H1 (cell line): ENCODE results near the gene DCX. TPM values are rescaled to one million over a fixed set of nuclear protein-coding genes. Genes with fewer than 3 reads are reported as not detected.

ENCODE experiments used
- CTCF ChIA-PET: fragments of 300-600 bp; sonication (Branson Sonifier 250); formaldehyde crosslinking; loops from one replicate; lab custom pipeline; 2021; ENCODE audit not compliant: partially characterized antibody; lab: Charles Lee
- POLR2A ChIA-PET: fragments of 300-600 bp; sonication (Branson Sonifier 250); formaldehyde crosslinking; loops from one replicate; lab custom pipeline; 2021; ENCODE audit warnings: inconsistent platforms; ENCODE audit not compliant: partially characterized antibody; lab: Charles Lee
- DNase-seq, 2 experiments: peaks; one replicate each; pipeline versions ENCODE4 v3.0.0 to v3.0.0-alpha.2; 2010 to 2022; ENCODE audit warnings: low spot score in 2 of 2, low read depth in 1 of 2, mixed read lengths in 1 of 2
- FAIRE-seq: peaks from 2 replicates; lab custom pipeline; 2011; peaks lifted over from hg19 to GRCh38; lab: Jason Lieb, UNC
- H2AFZ ChIP-seq: 2 replicates; pipeline ENCODE4 v1.8.1; 2012; ENCODE audit warnings: low read length, inconsistent platforms
- H2AK5ac ChIP-seq: 2 replicates; pipeline ENCODE4 v1.6.1; 2013; ENCODE audit warnings: low read depth, low read length
- H2BK120ac ChIP-seq: replicated peaks from 2 replicates; pipeline ENCODE3; 2013; ENCODE audit warnings: low read depth, low read length, inconsistent platforms
- H2BK12ac ChIP-seq: 2 replicates; pipeline ENCODE4 v1.6.1; 2013; ENCODE audit warnings: low read depth, low read length
- H2BK15ac ChIP-seq: 2 replicates; pipeline ENCODE4 v1.6.1; 2013; ENCODE audit warnings: low read length
- H2BK20ac ChIP-seq: 2 replicates; pipeline ENCODE4 v1.6.1; 2013; ENCODE audit warnings: low read length
- H2BK5ac ChIP-seq: 2 replicates; pipeline ENCODE4 v1.6.1; 2013; ENCODE audit warnings: low read depth, low read length
- H3K14ac ChIP-seq: 2 replicates; pipeline ENCODE4 v1.6.1; 2013; ENCODE audit warnings: inconsistent platforms; ENCODE audit not compliant: insufficient read length
- H3K18ac ChIP-seq: 2 replicates; pipeline ENCODE4 v1.6.1; 2013; ENCODE audit warnings: low read length; ENCODE audit errors: extremely low read depth
- H3K23ac ChIP-seq: 2 replicates; pipeline ENCODE4 v1.6.1; 2013; ENCODE audit warnings: inconsistent platforms; ENCODE audit not compliant: insufficient read length
- H3K23me2 ChIP-seq: 2 replicates; pipeline ENCODE4 v1.6.1; 2013; ENCODE audit warnings: low read depth, low read length
- H3K27ac ChIP-seq: 2 replicates; pipeline ENCODE4 v1.6.1; 2011; ENCODE audit warnings: low read depth, low read length, inconsistent platforms
- H3K27me3 ChIP-seq, 4 experiments: replicated peaks in 1 of 4; 1 replicate in 1 of 4; 2 replicates in 3 of 4; pipeline versions ENCODE4 v1.6.1 to v1.8.1; 2011 to 2013; ENCODE audit warnings: low read length in 3 of 4, mild to moderate bottlenecking in 3 of 4, inconsistent platforms in 2 of 4, mixed read lengths in 2 of 4, moderate library complexity in 1 of 4; ENCODE audit not compliant: control insufficient read depth in 3 of 4, insufficient read depth in 3 of 4; ENCODE audit errors: extremely low read depth in 1 of 4
- H3K36me3 ChIP-seq, 4 experiments: 2 replicates each; pipeline versions ENCODE4 v1.6.1 to v1.8.1; 2011 to 2013; ENCODE audit warnings: mild to moderate bottlenecking in 4 of 4, low read length in 3 of 4, moderate library complexity in 2 of 4, control low read depth in 1 of 4, inconsistent platforms in 1 of 4; ENCODE audit not compliant: insufficient read depth in 4 of 4, control insufficient read depth in 2 of 4
- H3K4ac ChIP-seq: replicated peaks from 2 replicates; pipeline ENCODE3; 2013; ENCODE audit warnings: low read length, low read depth, mixed read lengths, inconsistent platforms; ENCODE audit not compliant: insufficient read length
- H3K4me1 ChIP-seq, 4 experiments: replicated peaks in 1 of 4; 1 replicate in 1 of 4; 2 replicates in 3 of 4; pipeline versions ENCODE4 v1.6.1 to v1.8.1; 2011 to 2013; ENCODE audit warnings: low read length in 3 of 4, inconsistent platforms in 2 of 4, mixed read lengths in 1 of 4; ENCODE audit not compliant: insufficient read depth in 4 of 4, control insufficient read depth in 3 of 4
- H3K4me2 ChIP-seq, 2 experiments: 2 replicates each; pipeline versions ENCODE4 v1.6.1 to v1.8.1; 2011 to 2013; ENCODE audit warnings: low read depth in 2 of 2, low read length in 2 of 2, control low read depth in 1 of 2, inconsistent platforms in 1 of 2, mild to moderate bottlenecking in 1 of 2; ENCODE audit not compliant: insufficient read depth in 1 of 2
- H3K4me3 ChIP-seq, 4 experiments: fragments of 200-600, 300-600 bp in 1 of 4; sonication (generic), shearing (Covaris generic), sonication (Bioruptor Twin) in 1 of 4; 2 replicates each; pipeline versions ENCODE4 v1.5.1 to v1.8.1; 2011 to 2016; ENCODE audit warnings: low read length in 4 of 4, low read depth in 3 of 4, control low read depth in 2 of 4, inconsistent platforms in 2 of 4, mild to moderate bottlenecking in 2 of 4, mixed read lengths in 1 of 4, moderate library complexity in 1 of 4; ENCODE audit not compliant: insufficient read depth in 2 of 4; ENCODE audit errors: extremely low read depth in 1 of 4
- H3K56ac ChIP-seq: replicated peaks from 2 replicates; pipeline ENCODE3; 2013; ENCODE audit warnings: low read depth, mild to moderate bottlenecking, mixed read lengths, low read length, inconsistent platforms; ENCODE audit not compliant: insufficient read length
- H3K79me1 ChIP-seq: 2 replicates; pipeline ENCODE4 v1.6.1; 2013; ENCODE audit warnings: low read depth, low read length, control low read depth
- H3K79me2 ChIP-seq, 2 experiments: 2 replicates each; pipeline versions ENCODE4 v1.6.1 to v1.8.1; 2012 to 2013; ENCODE audit warnings: low read length in 2 of 2, mild to moderate bottlenecking in 2 of 2, inconsistent platforms in 1 of 2; ENCODE audit not compliant: insufficient read depth in 2 of 2, control insufficient read depth in 1 of 2
- H3K9ac ChIP-seq, 4 experiments: replicated peaks in 1 of 4; 1 replicate in 1 of 4; 2 replicates in 3 of 4; pipeline versions ENCODE4 v1.6.1 to v1.8.1; 2011 to 2013; ENCODE audit warnings: low read depth in 3 of 4, low read length in 3 of 4, control low read depth in 2 of 4, mild to moderate bottlenecking in 2 of 4, moderate library complexity in 2 of 4, inconsistent platforms in 1 of 4; ENCODE audit errors: extremely low read depth in 1 of 4
- H3K9me3 ChIP-seq, 2 experiments: 2 replicates each; pipeline versions ENCODE4 v1.6.1 to v1.8.1; 2012 to 2013; ENCODE audit warnings: mild to moderate bottlenecking in 2 of 2, moderate library complexity in 2 of 2, control low read depth in 1 of 2, inconsistent platforms in 1 of 2, low read depth in 1 of 2, low read length in 1 of 2, mixed read lengths in 1 of 2; ENCODE audit not compliant: insufficient read depth in 2 of 2
- H4K20me1 ChIP-seq, 2 experiments: replicated peaks in 1 of 2; 2 replicates each; pipeline versions ENCODE3 to v1.8.1; 2011 to 2013; ENCODE audit warnings: inconsistent platforms in 2 of 2, low read length in 2 of 2, mild to moderate bottlenecking in 1 of 2; ENCODE audit not compliant: insufficient read depth in 2 of 2, control insufficient read depth in 1 of 2
- H4K5ac ChIP-seq: 2 replicates; pipeline ENCODE4 v1.6.1; 2013; ENCODE audit warnings: low read length, low read depth, mixed read lengths, inconsistent platforms; ENCODE audit not compliant: insufficient read length
- H4K8ac ChIP-seq: 2 replicates; pipeline ENCODE4 v1.8.0; 2013; ENCODE audit warnings: mild to moderate bottlenecking, moderate library complexity, low read length, inconsistent platforms; ENCODE audit not compliant: insufficient read depth; ENCODE audit errors: extremely low read depth
- H4K91ac ChIP-seq: replicated peaks from 2 replicates; pipeline ENCODE3; 2013; ENCODE audit warnings: low read length, mixed read lengths, inconsistent platforms; ENCODE audit not compliant: insufficient read length
- ASH2L ChIP-seq: fragments of 200-600, 300-600 bp; sonication (generic); IDR thresholded peaks from one replicate; pipeline ENCODE4 v1.7.1; 2017; ENCODE audit warnings: low read length
- BCL11A ChIP-seq, 2 experiments: IDR thresholded peaks; one replicate each; pipeline ENCODE4 v1.6.1; 2011; ENCODE audit warnings: low read depth in 2 of 2, low read length in 2 of 2, mild to moderate bottlenecking in 2 of 2
- CBX5 ChIP-seq: fragments of 300-800, 300-1000 bp; sonication (generic); IDR thresholded peaks from 2 replicates; pipeline ENCODE4 v1.7.1; 2016; ENCODE audit warnings: antibody characterized with exemption, low read length, low read depth
- CREB1 ChIP-seq: IDR thresholded peaks from 2 replicates; pipeline ENCODE4 v1.6.1; 2012; ENCODE audit warnings: inconsistent platforms
- EGR1 ChIP-seq: IDR thresholded peaks from 2 replicates; pipeline ENCODE4 v1.6.1; 2011; ENCODE audit warnings: low read depth, low read length, borderline replicate concordance
- HDAC2 ChIP-seq, 2 experiments: fragments of 300-600 bp in 1 of 2; sonication (generic) in 1 of 2; IDR thresholded peaks; 2 replicates each; pipeline ENCODE4 v1.6.1; 2011 to 2012; ENCODE audit warnings: low read depth in 2 of 2, low read length in 2 of 2, mild to moderate bottlenecking in 2 of 2, moderate library complexity in 2 of 2, borderline replicate concordance in 1 of 2, inconsistent platforms in 1 of 2
- JUN ChIP-seq: IDR thresholded peaks from 2 replicates; pipeline ENCODE4 v1.6.1; 2011; ENCODE audit warnings: low read depth, mild to moderate bottlenecking, improper control_type of control experiment, low read length
- JUND ChIP-seq: IDR thresholded peaks from 2 replicates; pipeline ENCODE4 v1.6.1; 2011; ENCODE audit warnings: mild to moderate bottlenecking, improper control_type of control experiment, low read length
- MAFK ChIP-seq: IDR thresholded peaks from 2 replicates; pipeline ENCODE4 v1.6.1; 2012; ENCODE audit warnings: low read depth, mild to moderate bottlenecking, improper control_type of control experiment, low read length
- NRF1 ChIP-seq: IDR thresholded peaks from 2 replicates; pipeline ENCODE4 v1.6.1; 2011; ENCODE audit warnings: mild to moderate bottlenecking, low read depth, low read length, improper control_type of control experiment
- POLR2A ChIP-seq, 2 experiments: IDR thresholded peaks; 1 replicate in 1 of 2; 2 replicates in 1 of 2; pipeline ENCODE4 v1.6.1; 2011; ENCODE audit warnings: low read depth in 2 of 2, low read length in 2 of 2, mild to moderate bottlenecking in 2 of 2; ENCODE audit errors: control extremely low read depth in 1 of 2
- RFX5 ChIP-seq: IDR thresholded peaks from 2 replicates; pipeline ENCODE4 v1.6.1; 2011; ENCODE audit warnings: low read depth, low read length, improper control_type of control experiment, borderline replicate concordance
- SAP30 ChIP-seq: fragments of 300-600 bp; sonication (generic); IDR thresholded peaks from 2 replicates; pipeline ENCODE4 v1.7.1; 2012; ENCODE audit warnings: low read length, moderate library complexity, mild to moderate bottlenecking, inconsistent platforms; ENCODE audit not compliant: insufficient read depth, insufficient replicate concordance
- SIRT6 ChIP-seq: IDR thresholded peaks from one replicate; pipeline ENCODE4 v1.7.1; 2012; ENCODE audit warnings: low read length, inconsistent platforms
- SP1 ChIP-seq: IDR thresholded peaks from 2 replicates; pipeline ENCODE4 v1.6.1; 2011; ENCODE audit warnings: low read depth, low read length
- SP2 ChIP-seq: IDR thresholded peaks from 2 replicates; pipeline ENCODE4 v1.6.1; 2012; ENCODE audit warnings: mild to moderate bottlenecking, low read length, inconsistent platforms
- SP4 ChIP-seq: IDR thresholded peaks from 2 replicates; pipeline ENCODE4 v1.6.1; 2012; ENCODE audit warnings: low read length, inconsistent platforms
- YY1 ChIP-seq: IDR thresholded peaks from 2 replicates; pipeline ENCODE4 v1.6.1; 2011; ENCODE audit warnings: low read depth, mild to moderate bottlenecking, low read length
- polyA plus RNA-seq, 7 experiments: library from polyadenylated mRNA; depleted of rRNA in 3 of 7; stranded (reverse) in 5 of 7; unstranded in 2 of 7; fragments of >200 nt in 5 of 7; fragments of 200-250 nt in 2 of 7; gene quantifications; 1 replicate in 5 of 7; 2 replicates in 1 of 7; 4 replicates in 1 of 7; pipeline versions ENCODE4 v1.2.1 to v1.2.3, GENCODE V29; 2011 to 2013; ENCODE audit warnings: missing spikeins in 2 of 7, mixed read lengths in 2 of 7
- total RNA-seq: library from RNA; stranded (reverse); fragmentation: NEBNext Ultra II Directional; extraction: Animal tissue kit (Norgen Biotek cat#: 25700); gene quantifications from 2 replicates; pipeline ENCODE4 v1.2.1, GENCODE V29; 2021

DCX gene
- total and polyA plus RNA-seq, 2 of the 8 experiments (the other 6 are each of a cell fraction or from before 2014, with no cell fraction given), result 1.3 to 3.3 TPM

DNA sequence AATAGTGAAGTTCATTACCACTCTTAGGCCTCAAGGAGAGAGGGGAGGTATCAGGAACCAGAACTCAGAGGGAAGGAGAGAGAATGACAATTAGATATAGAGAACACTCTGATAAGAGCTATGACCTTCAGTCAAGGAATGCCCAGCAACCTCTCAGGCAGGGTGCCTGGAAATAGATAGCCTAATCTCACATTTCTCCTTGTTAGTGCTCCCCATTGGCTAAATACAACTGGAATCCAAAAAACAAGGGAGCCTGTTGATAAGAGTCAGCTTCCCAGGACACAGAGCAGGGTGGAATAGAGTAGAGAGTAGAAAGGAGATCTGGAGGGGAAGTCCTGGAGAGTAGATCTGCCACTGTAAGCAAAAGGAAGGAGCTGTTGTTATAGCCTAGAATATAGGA lies 62.1 kb downstream of the DCX start:
- Histone ChIP-seq H2BK5ac (no peak overlapping the region), H4K8ac (no peak overlapping the region), H4K20me1 (no peaks in the 10 kb centered on the region), H3K4me3 (no peak overlapping the region), H3K36me3 (no peaks in the 10 kb centered on the region), H3K79me1 (no peaks in the 10 kb centered on the region), H2BK15ac (no peak overlapping the region), H3K23ac (no peak overlapping the region), H3K4ac (no peak overlapping the region), H2BK20ac (no peak overlapping the region), H3K27ac (no peak overlapping the region), H3K23me2 (no peaks in the 10 kb centered on the region), H3K27me3 (no peaks in the 10 kb centered on the region), H3K9ac (no peak overlapping the region), H2BK120ac (no peak overlapping the region), H3K79me2 (no peaks in the 10 kb centered on the region), H4K91ac (no peak overlapping the region), H3K9me3 (no peaks in the 10 kb centered on the region), H2AK5ac (no peak overlapping the region), H4K5ac (no peak overlapping the region), H3K18ac (no peak overlapping the region), H2BK12ac (no peak overlapping the region), H3K56ac (no peak overlapping the region), H3K4me1 (no peaks in the 10 kb centered on the region), H3K4me2 (no peak overlapping the region), H3K14ac (no peak overlapping the region), H2AFZ (no peak overlapping the region)
- CTCF ChIA-PET, result interaction anchor here (0.7 to 0.8 kb wide), 3 partner anchors 36 to 214 kb away, joined by 3 to 5 read pairs (median 5); no protein-coding TSS in a partner anchor
- no peak for FAIRE-seq
- no peak for DNase-seq
- POLR2A ChIA-PET, result no interaction called here
- TF ChIP-seq SAP30 (no peak), HDAC2 (IDR thresholded peaks at IDR 0.05; ENCODE audit: borderline replicate concordance in 1 of 2, low read depth in 2 of 2, low read length in 2 of 2) (no peak), BCL11A (IDR thresholded peaks at IDR 0.05; ENCODE audit: low read depth in 2 of 2, low read length in 2 of 2) (no peak), YY1 (no peak), EGR1 (no peak), ASH2L (no peak), SIRT6 (no peak), JUND (no peak), POLR2A (IDR thresholded peaks at IDR 0.05; ENCODE audit: control extremely low read depth in 1 of 2, low read depth in 2 of 2, low read length in 2 of 2) (no peak), SP2 (no peak), JUN (no peak), MAFK (no peak), NRF1 (no peak), SP1 (no peak), SP4 (no peak), RFX5 (no peak), CBX5 (no peak), CREB1 (no peak)
